Activated gamma-delta T cell (primary cell): ENCODE results near the gene FLRT1.

Source experiments
- DNase-seq: peaks from one replicate; lab custom pipeline; 2025; lab: John Stamatoyannopoulos, UW

The FLRT1 gene

DNA sequence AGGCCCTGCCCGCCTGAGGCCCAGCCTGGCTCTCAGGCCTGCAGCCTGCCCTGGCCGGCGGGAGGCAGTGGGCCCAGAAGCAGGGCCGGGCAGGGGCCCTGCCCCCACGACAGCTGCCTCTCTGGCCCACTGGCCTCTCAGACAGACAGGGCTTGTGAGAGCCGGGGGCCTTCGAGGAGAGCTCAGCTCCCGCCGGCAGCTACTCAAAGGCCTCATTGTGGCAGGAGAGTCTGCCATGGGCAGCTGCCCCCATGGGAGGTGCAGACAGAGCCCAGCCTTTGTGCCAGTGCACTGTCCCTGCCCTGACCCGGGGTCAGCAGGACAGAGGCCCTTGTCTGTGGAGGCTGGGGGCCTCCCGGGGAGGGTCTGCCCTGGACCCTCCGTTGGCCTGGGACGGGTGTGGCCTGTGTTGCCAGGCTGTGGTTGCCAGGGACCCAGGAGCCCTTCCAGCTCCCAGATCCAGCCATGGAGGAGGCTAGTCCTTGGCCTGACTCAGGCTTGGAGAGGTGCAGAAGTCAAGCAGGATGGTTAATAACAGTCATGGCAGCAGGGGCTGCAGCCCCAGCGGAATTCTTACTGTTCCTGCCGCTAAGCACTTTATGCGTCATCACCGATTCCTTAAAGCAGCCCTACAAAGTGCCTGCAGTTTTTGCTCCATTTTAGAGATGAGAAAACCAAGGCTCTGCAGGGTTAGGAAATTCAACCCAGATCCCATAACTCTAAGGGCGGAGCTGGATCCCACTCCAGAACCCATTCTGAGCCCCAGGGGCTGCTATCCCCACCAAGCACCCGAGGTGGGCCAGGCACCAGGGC is 12.5 kb downstream of the FLRT1 start:
- DNase-seq: no peak

DNA sequence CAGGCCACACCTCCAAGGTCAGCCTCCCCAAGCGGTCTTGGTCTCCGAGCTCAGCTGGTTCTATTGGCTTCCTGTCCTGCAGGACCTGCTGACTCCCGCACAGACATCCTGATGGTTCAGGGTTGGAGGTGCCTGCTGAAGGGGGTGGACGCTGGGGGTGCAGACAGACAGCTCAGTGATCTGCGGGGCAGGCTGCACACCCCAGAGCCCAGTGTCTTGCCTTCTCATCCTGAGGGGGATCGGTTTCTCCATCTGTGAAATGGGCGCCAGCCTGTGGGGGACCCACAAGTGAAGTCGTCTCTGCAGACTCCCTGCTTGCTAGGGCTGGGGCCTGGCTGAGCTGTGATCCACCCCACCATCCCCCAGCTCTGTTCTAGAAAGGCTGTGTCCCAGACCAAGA is 13.8 kb downstream of the FLRT1 start:
- DNase-seq: no peak

DNA sequence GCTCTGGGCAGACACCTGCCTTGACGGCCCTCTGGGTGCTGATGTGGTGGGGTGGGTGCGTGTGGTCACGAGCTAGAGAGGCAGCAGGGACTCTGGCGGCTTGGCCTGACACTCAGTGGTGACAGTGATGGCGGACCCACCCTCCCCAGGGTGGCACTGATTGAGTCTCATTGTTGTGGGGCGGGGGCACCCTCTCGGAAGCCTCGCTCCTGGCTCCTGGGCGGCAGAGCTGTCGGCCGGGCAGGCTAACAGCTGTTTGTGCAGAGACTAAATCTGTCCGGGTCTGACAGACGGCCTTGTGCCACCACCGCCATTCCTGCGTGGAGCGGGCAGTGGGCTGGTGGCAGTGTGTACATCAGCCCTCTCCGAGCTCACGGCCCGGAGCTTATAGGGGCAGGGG is 15.6 kb downstream of the FLRT1 start:
- no peak for DNase-seq

DNA sequence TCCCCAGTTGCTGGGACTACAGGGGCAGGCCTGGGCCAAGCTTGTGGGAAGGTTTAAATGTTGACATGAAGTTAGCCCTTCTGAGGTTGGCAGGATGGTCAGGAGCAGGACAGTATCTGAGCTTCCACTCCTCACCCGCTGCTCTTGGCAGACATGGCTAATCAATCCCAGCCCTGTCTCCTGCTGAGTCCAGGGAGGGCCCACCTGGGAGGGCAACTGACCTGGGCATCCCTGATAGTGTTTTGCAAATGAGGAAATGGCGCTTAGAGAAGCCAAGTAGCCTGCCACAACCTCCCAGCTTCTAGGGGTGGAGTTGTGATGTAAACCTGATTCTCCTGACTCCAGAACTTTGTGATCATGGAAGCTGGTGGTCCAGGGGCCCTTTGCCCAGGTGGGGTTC is 16.7 kb downstream of the FLRT1 start:
- DNase-seq: no peak

DNA sequence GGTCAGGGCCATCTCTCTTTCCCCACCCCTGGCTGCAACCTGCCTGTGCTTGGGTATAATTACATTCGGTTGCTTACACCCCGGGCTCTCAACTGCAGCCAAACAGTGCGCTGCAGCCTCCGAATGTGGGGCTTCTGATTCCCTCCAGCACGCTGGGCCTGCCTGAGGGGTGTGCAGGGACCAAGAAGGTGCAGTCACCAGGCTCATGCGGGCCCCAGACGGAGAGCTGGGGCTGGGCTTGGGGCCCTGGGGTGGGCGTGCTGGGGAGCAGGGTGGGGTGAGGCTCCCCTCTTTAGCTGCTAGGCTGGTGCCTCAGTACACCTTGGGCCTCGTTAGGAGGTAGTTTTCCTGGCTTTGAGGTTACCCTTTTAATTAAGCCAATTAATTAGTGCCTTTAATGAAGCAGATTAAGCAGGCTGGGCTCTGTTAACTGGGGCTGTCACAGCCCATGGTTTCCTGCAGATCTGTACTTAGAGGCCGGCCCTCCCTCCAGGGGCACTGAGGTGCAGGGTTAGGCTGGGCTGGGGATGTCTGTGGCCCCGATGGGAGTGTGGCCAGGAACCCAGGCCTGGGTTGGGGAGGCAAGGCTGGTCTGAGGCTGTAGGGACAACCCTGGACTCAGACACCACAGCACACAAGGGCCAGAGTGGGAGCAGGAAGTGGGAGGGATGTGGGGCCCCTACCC is 17.3 kb downstream of the FLRT1 start:
- no peak for DNase-seq

DNA sequence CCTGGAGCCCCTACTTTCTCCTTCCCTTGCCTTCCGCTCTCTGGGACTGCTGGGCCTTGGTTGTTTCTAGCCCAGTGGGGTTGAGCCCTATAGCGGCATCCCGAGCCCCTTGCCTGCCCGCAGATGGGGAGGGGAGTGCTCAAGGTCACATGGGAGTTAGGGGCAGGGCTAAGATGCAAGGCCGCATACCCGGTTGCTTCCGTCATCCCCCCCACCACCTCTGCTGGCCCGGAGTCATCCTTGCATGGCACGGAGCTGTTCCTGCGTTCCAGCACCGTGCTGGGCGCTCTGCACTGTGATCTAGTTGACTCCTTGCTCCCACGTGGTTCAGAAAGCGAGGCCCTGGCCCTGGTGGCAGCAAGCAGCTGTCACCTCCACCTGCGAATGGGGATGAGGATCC is 18.0 kb downstream of the FLRT1 start:
- no peak for DNase-seq

DNA sequence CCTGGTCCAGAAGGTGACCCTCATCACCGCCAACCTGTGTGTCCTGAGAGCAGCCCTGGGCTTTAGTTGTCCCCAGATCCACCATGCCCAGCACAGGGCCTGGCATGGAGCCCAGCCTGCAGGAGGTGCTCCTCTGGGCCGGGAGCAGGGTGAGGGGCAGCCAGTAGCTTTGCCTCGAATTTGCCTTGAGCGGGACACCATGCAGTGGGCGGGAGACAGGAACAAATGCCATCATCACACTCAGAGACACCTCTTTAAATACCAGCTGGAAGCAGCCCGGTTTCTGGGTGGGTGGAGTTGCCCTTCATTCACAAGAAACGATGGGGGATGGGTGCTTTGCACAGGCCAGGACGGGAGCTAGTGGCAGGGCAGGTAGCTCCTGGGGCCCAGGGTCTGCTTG is 19.3 kb downstream of the FLRT1 start:
- no peak for DNase-seq

DNA sequence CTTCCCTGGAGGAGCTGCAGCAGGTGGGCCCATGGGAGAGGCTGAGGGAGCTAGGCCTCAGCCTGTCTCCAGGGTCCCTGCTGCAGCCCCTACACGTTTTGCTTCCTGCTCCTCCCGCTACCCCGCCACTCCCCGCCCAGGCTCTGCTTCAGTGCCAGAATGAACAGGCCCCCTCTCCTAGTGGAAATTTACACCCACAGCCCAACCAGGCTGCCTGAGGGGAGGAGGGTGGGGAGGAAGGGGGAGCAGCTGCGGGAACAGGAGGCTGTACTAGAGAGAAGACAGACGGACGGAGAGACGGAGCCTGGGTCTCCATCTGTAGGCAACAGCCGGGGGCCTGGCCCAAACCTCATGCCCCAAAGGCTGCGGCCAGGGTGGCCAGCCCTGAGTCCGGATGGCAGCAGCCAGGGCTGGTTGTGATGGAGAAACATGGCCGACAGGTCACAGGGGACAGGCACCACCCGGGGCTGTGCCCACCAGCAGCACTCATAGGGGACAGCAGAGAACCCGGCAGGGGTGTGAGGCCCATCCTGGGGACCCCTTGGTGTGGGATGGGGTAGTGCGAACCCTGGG is 20.6 kb downstream of the FLRT1 start:
- DNase-seq: no peak

DNA sequence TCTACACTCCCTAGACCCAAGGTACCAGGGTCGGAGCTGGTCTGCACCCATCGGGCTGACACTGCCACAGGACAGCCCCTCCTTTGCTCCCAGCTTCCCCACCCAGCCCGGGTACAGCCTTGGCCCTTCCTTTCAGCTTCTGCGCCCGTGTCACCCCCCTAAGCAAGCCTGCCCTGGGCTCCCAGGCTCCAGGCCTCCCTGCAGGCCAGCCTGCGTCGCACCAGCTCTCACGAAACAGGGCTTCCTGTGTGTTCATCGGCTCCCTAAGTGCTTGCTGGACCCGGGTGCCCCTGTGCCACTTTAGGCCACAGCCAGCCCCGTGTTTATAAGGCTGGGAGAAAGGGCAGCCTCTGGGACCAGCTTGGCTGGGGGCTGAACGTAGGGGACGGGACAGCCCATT is 21.1 kb downstream of the FLRT1 start:
- DNase-seq: no peak

DNA sequence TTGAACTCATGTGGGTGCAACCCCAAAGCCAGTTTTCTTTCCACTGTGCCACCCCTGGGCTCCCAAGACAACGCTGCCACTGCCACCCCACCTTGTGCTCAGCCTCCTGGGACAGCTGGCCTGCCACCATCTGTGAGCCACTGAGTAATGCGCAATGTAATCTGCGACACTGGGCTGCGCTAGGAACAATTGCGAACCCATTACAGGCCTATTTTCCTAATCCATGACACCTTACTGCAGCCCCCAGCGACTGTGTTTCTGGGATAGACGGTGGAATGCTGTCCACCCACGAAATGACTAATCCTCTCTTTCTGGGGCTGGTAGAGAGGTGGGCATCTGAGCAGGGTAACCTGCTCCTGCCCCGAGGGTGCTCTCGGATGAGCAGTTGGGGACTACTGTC is 22.2 kb downstream of the FLRT1 start:
- DNase-seq: no peak

DNA sequence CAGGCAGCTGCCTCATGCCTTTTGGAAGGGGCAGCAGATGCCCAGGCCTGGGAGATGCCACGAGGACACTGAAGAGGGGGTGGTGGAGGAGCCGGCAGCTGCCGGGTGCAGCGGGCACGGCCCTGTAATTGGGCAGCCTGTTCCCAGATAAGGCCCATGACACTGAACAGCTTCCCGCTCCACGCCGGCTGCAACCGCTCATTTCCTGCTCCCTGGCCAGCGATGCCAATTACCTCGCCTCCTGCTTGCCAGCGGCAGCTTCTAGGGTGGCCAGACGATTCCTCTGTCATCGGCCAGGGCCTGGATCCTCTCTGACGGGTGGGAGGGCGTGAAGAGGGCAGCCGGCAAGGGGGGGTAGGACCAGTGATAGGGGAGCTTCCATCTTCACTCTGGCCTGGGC is 22.8 kb downstream of the FLRT1 start:
- DNase-seq: no peak

DNA sequence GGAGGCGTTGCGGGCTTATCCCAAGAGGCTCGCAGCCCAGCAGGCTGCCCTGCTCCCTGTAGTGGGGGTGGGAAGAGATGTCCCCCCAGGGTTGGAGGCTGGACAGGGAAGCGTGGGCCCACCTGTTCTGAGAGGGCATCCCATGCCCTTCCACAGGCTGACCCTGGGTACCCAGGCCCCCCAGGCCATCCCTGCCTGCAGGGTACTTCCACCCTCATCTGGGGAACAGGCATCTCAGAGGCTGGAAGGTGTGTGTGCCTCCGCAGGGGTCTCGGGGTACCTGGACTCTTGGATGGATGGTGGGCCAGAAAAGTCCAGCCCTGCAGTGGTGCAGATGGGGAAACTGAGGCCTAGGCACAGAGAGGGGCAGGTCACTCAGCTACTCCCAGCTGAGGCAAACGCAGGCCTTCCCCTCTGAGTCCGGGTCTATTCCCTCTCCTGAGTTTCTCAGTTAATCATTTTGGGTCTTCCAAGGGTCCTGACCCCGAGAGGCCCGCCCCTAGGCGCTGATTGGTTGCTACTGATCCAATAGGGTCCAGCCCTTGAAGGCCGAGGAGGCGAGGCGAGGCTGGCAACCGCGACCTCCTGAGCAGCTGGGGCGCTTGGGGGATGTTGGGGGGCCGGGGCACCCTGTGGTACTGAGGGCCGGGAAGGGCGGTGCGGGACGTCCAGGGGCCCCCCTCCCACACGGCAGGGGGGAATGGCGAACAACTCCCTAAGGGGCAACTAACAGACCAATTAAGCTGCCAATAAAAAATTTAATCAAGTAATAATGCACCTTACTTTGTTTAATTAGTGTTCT is 23.8 kb downstream of the FLRT1 start:
- no peak for DNase-seq

DNA sequence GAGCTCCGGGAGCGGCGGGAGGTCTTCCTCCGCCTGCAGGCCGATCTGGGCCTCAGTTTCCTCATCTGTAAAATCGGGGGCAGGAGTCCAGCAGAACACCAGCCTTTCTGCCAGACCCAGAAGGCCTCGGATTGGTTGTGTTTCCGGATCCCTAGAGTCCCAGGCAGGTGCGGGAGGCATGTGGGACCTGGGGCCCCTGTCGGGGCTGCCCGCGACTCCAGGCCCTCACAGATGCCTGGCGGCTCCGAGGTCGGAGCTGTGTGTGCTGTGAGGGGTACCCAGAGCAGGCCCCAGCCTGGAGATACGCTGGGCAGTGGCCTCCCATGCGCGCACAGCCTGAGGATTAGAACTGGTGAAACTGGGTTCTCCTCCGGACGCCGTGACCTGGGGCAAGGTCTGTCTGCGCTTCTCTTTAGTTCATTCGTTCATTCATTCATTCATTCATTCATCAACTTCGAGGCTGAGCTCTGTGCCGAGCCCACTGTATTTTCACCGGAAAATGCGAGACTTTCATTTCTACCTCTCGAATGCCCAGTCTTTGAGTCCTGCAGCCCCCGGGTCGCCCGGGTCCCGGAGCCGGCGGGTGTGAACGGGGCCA is 24.6 kb downstream of the FLRT1 start:
- DNase-seq: no peak

DNA sequence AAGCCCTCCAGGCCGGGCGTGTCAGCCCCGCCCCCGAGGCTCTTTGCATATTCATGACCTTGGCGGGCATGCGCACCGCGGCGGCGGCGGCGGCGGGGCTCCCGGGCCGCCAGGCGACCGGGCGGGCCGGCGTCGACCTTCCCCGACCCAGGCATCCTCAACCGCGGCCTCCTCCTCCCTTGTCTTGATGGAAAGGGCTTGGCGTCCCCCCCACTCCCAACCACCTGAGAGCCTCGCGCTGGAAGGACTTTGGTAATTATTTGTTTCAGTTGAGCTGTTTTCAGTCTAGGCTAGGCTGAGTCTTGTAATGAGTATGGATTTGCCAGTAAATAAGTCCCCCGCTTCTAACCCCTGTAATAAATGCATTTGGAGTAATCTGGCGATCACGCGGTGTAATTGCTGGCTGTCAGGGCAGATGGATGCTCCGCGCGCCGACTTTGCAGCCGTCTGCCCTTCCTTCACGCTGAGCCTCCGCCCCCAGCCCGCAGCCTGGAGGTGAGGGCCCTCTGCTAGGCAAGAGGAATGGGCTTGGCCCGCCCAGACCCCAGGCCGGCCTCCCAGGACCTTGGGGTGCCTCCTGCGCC is 25.2 kb downstream of the FLRT1 start:
- peak; percentile 36 for DNase-seq

DNA sequence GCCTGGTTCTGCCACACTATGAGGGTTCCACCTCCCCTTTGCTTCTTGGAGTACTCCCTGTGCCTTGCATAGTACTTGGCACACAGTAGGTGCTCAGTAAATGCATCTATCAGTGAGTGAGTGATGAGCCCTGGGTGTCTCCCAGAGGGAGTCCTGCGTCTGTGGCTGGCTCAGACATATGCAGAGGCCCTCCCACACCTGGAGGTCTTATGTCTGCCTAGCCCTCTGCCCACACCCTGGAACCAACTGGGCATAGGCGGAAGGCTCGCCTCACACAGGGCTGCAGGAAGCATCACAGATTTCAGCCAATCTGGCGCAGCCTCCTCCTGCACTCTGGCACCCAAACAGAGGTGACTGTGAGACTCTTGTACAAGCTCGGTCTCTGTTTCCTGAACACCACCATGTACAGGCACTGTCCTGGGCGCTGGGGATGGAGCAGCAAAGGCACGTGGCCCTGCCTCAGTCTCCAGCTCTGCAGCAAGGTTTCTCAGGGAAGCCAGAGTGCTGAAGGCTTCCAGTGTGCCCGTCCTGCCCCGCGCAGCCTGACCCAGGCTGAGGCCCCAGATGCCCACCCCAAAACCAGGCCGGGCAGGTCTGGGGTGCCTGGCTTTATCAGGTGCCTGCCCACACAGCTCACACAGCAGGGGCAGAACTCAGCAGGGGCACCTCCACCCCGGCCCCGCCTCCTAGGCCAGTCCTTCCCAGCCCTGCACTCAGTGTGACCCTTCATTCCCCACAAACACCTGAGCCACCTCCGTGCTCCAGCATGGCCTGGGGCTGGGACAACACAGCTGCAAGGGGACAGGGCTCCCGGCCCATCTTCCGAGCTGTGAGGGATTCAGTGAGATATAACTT is 26.7 kb downstream of the FLRT1 start:
- DNase-seq: no peak

DNA sequence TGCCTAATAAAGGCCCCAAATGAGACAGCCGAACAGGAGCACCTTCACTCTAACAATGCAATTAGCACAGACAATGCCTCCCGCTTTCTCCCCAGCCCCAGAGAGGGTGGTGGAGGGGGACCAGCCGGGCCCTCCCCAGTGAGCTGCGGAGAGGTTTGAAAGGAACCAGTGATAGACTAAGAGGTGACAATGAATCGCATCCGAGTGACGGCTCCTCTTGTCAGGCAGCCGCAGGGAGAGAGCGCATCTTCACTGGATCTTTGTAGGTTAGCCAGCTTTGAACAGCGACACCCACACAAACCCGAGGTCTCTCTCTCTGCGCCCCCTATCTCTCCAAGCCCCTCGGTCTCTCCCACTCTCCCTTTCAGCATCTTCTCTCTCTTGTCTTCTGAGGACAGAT is 28.0 kb downstream of the FLRT1 start:
- DNase-seq: no peak

DNA sequence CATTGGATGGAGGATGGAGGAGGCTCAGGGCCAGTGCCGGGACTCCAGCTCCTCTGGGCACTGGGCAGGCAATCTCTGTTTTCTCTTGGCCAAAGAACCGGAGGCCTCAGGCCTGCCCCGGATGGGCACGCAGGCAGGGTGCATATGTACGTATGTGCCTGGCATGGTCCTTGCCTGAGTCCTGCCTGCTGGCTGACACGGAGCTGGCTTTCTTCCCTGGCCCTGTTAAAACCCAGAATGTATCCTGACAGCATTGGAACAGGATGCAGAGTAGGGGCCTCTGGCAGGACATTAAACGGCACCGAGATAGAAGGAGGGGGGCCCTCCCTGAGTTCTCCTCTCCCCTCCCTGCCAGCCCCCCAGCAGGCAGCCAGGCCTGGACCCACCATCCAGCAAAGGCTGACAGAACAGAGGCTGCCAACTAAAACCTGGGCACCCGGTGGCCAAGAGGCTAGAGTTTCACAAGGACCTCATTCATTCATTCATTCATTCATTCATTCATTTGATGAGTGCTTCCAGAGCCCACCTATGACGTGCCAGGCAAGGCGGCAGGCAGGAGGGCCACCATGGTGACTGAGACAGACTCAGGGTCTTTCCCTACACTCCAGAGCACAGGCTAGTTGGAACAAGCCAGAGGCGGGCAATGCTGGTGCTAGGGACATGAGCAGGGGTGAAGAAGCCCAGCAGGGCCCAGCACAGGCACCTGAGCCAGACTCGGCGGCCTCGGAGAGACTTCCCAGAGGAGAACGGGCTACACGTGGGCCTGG is 28.8 kb downstream of the FLRT1 start:
- no peak for DNase-seq

DNA sequence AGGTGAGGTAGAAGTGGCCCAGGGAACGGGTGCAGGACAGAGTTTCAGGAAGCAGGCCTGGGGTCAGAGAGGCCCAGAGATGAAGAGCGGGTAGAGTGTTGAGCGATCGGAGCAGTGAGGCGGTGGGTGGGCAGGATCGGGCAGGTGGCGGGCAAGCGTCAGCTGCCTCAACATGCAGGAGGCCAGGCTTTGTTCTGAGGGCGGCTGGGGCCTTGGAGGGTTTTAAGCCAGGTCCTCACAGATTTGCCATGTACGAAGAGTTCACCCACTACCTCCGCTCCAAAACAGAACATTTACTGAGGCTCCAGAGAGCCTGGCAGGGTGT is 29.4 kb downstream of the FLRT1 start:
- DNase-seq: no peak

DNA sequence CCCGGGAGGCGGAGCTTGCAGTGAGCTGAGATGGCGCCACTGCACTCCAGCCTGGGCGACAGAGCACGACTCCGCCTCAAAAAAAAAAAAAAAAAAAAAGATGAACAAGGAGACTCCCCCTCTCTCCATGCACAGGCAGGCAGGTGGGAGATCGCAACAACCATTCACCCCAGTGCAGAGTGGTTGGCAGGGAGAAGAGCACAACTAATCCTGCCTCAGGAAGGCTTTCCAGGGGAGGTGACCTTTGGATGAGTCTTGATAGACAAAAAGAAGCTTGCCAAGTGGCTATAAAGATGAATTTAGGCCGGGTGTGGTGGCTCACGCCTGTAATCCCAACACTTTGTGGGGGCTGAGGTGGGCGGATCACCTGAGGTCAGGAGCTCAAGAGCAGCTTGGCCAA is 30.0 kb downstream of the FLRT1 start:
- DNase-seq: no peak
